Glutamatergic neuron (in vitro differentiated cells): Measurements from ENCODE around the gene RPL26. TPM values are rescaled to one million over a fixed set of nuclear protein-coding genes. Genes with fewer than 3 reads are reported as not detected.

ENCODE experiments used
- DNase-seq: peaks from one replicate; pipeline ENCODE4 v3.0.0; 2022
- H3K27ac Mint-ChIP-seq: one replicate; pipeline ENCODE4 v1.8.0; 2020; ENCODE audit warnings: mild to moderate bottlenecking, mixed read lengths, inconsistent platforms; ENCODE audit not compliant: unreplicated experiment
- H3K27me3 Mint-ChIP-seq: one replicate; pipeline ENCODE4 v1.8.0; 2020; ENCODE audit warnings: mild to moderate bottlenecking, moderate library complexity, mixed read lengths, inconsistent platforms; ENCODE audit not compliant: unreplicated experiment
- H3K36me3 Mint-ChIP-seq: one replicate; pipeline ENCODE4 v1.8.0; 2020; ENCODE audit warnings: mild to moderate bottlenecking, mixed read lengths, inconsistent platforms; ENCODE audit not compliant: unreplicated experiment
- H3K4me1 Mint-ChIP-seq: one replicate; pipeline ENCODE4 v1.8.0; 2020; ENCODE audit warnings: mild to moderate bottlenecking, low read depth, mixed read lengths, inconsistent platforms; ENCODE audit not compliant: unreplicated experiment
- H3K4me3 Mint-ChIP-seq: one replicate; pipeline ENCODE4 v1.8.0; 2020; ENCODE audit warnings: mild to moderate bottlenecking, mixed read lengths, inconsistent platforms; ENCODE audit not compliant: unreplicated experiment
- H3K9me3 Mint-ChIP-seq: one replicate; pipeline ENCODE4 v1.8.0; 2020; ENCODE audit warnings: mild to moderate bottlenecking, moderate library complexity, mixed read lengths, inconsistent platforms; ENCODE audit not compliant: unreplicated experiment
- CTCF ChIP-seq: fragments of 200-600 bp; sonication (generic); IDR thresholded peaks from one replicate; pipeline ENCODE4 v1.5.0; 2021; ENCODE audit not compliant: partially characterized antibody, unreplicated experiment
- total RNA-seq: library from RNA; stranded (reverse); fragmentation: NEBNext Ultra II Directional; extraction: Animal tissue kit (Norgen Biotek cat#: 25700); gene quantifications from one replicate; pipeline ENCODE4 v1.2.1, GENCODE V29; 2021; ENCODE audit not compliant: unreplicated experiment

Gene RPL26
- total RNA-seq, 1 donor from 2014 or later: 941 TPM

- Mint-ChIP-seq H3K4me3 (no peak overlapping the region), H3K36me3 (peaks cover 14% of the 10 kb centered on the region), H3K27ac (no peak overlapping the region), H3K4me1 (peaks cover 7% of the 10 kb centered on the region), H3K27me3 (no peaks in the 10 kb centered on the region), H3K9me3 (peaks cover 3% of the 10 kb centered on the region)
- TF ChIP-seq CTCF: no peak
- no peak for DNase-seq
Observed at GRCh38 chr17:8366231-8366630, 16.8 kb downstream of the RPL26 start.

- H3K27me3 Mint-ChIP-seq: no peaks in the 10 kb centered on the region
- peaks cover 14% of the 10 kb centered on the region for H3K4me1 Mint-ChIP-seq
- DNase-seq: no peak
- peaks cover 3% of the 10 kb centered on the region for H3K9me3 Mint-ChIP-seq
- H3K27ac Mint-ChIP-seq: peak overlapping the region; percentile 33
- no peak overlapping the region for H3K4me3 Mint-ChIP-seq
- no peak for TF ChIP-seq CTCF
- peaks cover 12% of the 10 kb centered on the region for H3K36me3 Mint-ChIP-seq
Observed at GRCh38 chr17:8365143-8365542, 17.9 kb downstream of the RPL26 start.

GRCh38 chr17:8362651-8363332, 20.2 kb downstream of the RPL26 start:
- no peak overlapping the region for H3K27ac Mint-ChIP-seq

GRCh38 chr17:8360751-8361150, 22.2 kb downstream of the RPL26 start:
- Mint-ChIP-seq H3K4me3 (no peak overlapping the region), H3K9me3 (peaks cover 2% of the 10 kb centered on the region), H3K27ac (peak overlapping the region; percentile 80), H3K27me3 (no peaks in the 10 kb centered on the region), H3K36me3 (no peaks in the 10 kb centered on the region), H3K4me1 (peaks cover 25% of the 10 kb centered on the region)
- TF ChIP-seq CTCF: no peak
- no peak for DNase-seq

More at GRCh38 chr17:8362651-8363332, 20.2 kb downstream of the RPL26 start:
- TF ChIP-seq CTCF: no peak
- H3K4me3 Mint-ChIP-seq: no peak overlapping the region
- no peak for DNase-seq
- H3K36me3 Mint-ChIP-seq: no peaks in the 10 kb centered on the region
- peaks cover 25% of the 10 kb centered on the region for H3K4me1 Mint-ChIP-seq
- no peaks in the 10 kb centered on the region for H3K27me3 Mint-ChIP-seq
- H3K9me3 Mint-ChIP-seq: peaks cover 3% of the 10 kb centered on the region

GRCh38 chr17:8360260-8360659, 22.7 kb downstream of the RPL26 start:
- Mint-ChIP-seq H3K27ac (peak overlapping the region; percentile 80), H3K4me3 (peak overlapping the region; percentile 44), H3K9me3 (no peaks in the 10 kb centered on the region), H3K36me3 (no peaks in the 10 kb centered on the region), H3K27me3 (no peaks in the 10 kb centered on the region), H3K4me1 (peaks cover 25% of the 10 kb centered on the region)
- no peak for TF ChIP-seq CTCF
- no peak for DNase-seq
